Omental fat pad (tissue), 4 donors: ENCODE measurements around the gene ANGPT4. TPM values are rescaled to one million over a fixed set of nuclear protein-coding genes. Genes with fewer than 3 reads are reported as not detected.

Source experiments
- ATAC-seq: fragments of 150-250 bp; one replicate; pipeline ENCODE4 v1.9.1; 2016; ENCODE audit warnings: mild to moderate bottlenecking, moderate library complexity; ENCODE audit not compliant: low FRiP score
- DNase-seq: peaks from one replicate; pipeline ENCODE4 v3.0.0-alpha.2; 2019; ENCODE audit warnings: low spot score
- CTCF ChIP-seq, 3 donors: fragments of 450-650 bp; IDR thresholded peaks; one replicate each; pipeline ENCODE4 v1.5.1; 2016 to 2017; ENCODE audit warnings: antibody characterized with exemption in 3 of 3, mild to moderate bottlenecking in 3 of 3, moderate library complexity in 2 of 3
- total RNA-seq, 4 donors: library from RNA; depleted of rRNA; stranded (reverse); fragments of >200 nt; gene quantifications; one replicate each; pipeline ENCODE4 v1.1.0, GENCODE V29; 2016

ANGPT4 gene
- total RNA-seq, 4 donors from 2014 or later: 0.44 to 27.6 (median 3.4) TPM

GRCh38 chr20:917416-917815 lies 1.3 kb upstream of the ANGPT4 start:
- TF ChIP-seq CTCF (IDR thresholded peaks at IDR 0.05): no peak
- ATAC-seq (no peak), DNase-seq (no peak)

DNA sequence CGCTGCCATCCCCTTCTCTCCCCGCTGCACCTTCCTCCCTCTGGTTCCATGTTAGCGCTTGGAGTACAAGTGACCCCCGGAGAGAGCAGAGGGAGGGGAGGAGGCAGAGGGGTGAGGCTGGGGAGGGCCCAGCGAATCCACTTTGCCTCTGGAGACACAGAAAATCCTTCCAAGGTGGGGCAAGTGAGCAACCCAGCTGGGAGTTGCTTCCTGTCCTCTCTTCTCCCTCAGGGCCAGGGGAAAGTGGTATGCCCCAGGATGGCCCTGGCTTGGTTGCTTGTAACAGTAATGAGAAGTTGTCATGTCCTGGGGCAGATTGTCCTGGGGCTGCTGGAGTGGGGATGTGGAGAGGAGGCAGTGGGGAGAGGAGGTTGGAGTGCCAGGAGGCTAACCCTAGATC lies 691 bp upstream of the ANGPT4 start:
- no peak for DNase-seq
- TF ChIP-seq CTCF (IDR thresholded peaks at IDR 0.05): no peak
- ATAC-seq: no peak

DNA sequence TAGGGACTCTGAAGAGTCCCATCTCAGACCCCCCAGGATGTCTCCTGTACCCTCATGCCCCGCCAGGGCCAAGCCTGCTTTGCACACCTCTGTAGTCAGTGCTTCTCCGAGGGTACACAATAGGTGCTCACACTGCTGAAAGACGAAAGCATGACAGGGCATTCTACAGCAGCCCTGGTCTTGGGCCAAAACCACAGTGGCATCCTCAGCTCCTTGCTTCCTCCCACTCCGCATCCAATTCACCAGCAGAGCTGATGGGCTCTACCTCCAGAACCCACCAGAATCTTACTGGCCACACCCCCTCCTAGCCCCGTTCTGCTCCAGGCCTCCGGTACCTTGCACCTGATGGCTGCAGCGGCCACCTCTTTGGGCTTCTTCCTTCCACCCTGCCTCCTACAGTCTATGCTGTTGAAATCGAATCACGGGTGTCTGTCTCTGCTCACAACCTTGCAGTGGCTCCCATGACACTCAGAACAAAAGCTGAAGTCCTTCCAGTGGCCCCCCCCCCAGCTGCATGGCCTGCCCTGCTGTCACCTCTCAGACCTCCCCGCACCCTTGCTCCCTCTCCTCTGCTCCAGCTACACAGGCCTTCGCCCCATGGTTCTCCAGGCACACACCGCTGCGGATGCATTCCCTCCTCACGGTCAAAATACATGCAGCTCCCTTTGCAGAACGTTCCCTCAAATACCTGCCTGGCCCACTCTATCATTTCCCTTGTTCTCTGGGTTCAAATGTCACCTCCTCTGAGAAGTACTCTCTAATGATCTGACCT lies 1.2 kb downstream of the ANGPT4 start:
- TF ChIP-seq CTCF (IDR thresholded peaks at IDR 0.05): no peak
- ATAC-seq (no peak), DNase-seq (no peak)

DNA sequence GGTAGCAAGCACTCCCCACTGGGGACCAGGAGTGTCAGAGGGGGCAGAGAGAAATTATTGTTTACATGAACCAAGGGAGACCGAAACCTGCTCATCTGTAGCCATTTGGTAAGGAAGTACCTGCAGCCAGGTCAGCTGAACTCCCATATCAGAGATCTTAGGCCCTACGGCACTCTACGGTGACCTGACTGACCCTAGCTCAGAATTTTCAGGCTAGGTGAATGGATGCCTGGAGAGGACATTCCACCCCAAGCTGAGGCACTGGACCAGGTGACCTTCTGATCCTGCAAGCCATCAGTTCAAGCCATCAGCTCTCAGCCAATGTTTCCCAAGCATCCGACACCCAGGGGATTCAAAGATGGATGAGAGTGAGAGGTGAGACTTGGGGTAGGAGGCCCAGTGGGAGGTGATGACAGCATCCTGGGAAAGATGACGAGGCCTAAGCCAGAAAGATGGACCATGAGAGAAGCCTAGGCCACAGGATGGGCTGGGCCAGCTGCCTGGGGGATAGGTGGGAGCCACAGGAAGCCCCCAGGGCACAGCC lies 2.8 kb downstream of the ANGPT4 start:
- no peak for ATAC-seq
- DNase-seq: no peak
- TF ChIP-seq CTCF (IDR thresholded peaks at IDR 0.05): no peak

GRCh38 chr20:911882-912600 lies 4.1 kb downstream of the ANGPT4 start:
- TF ChIP-seq CTCF (IDR thresholded peaks at IDR 0.05): no peak
- no peak for DNase-seq
- no peak for ATAC-seq

DNA sequence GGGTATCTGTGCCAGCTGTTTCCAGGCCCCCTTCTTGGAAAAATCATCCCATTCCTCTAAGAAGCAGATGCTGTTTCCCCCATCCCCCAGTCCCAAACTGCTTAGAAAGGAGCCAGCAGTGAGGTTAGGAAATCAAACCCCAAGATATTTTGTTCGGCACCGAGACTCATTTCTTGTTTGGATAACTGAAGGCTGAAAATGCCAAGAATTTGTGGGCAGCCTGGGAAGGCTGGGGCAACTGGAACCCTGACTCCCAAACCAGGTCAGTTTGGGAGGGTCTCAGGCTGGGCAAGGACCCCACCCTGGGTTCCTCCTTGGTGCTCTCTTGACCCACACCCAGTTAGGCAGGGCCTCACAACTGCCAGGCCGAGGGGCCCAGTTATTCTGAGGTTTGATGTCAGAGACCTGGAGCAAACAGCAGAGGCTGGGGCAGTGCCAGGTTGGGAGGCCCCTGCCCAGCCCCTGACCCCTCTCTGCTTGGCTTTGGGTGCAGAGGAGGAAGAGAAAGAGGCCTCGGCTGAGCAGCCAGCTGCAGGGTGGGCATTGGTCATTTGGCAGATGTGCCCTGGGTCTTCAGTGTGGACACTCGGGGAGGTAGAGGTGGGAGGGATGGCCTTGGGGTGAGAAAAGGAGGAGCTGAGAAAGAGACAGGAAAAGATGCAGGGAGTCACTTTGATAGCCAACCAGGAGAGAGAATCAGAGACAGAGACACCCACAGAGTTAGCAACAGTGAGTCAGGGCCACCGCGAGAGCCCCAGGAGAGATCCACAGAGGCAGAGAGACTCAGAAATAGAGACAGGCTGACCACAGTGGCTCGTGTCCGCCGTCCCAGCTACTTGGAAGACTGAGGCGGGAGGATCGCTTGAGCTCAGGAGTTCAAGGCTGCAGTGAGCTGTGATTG lies 5.0 kb downstream of the ANGPT4 start:
- DNase-seq: no peak
- ATAC-seq: peak; percentile 69
- TF ChIP-seq CTCF (IDR thresholded peaks at IDR 0.05): no peak
